Measurements from ENCODE around the gene SLC43A1. TPM values are rescaled to one million over a fixed set of nuclear protein-coding genes. Genes with fewer than 3 reads are reported as not detected.

Gene SLC43A1
- total RNA-seq, 1 experiment from 2014 or later: 27.1 TPM

DNA sequence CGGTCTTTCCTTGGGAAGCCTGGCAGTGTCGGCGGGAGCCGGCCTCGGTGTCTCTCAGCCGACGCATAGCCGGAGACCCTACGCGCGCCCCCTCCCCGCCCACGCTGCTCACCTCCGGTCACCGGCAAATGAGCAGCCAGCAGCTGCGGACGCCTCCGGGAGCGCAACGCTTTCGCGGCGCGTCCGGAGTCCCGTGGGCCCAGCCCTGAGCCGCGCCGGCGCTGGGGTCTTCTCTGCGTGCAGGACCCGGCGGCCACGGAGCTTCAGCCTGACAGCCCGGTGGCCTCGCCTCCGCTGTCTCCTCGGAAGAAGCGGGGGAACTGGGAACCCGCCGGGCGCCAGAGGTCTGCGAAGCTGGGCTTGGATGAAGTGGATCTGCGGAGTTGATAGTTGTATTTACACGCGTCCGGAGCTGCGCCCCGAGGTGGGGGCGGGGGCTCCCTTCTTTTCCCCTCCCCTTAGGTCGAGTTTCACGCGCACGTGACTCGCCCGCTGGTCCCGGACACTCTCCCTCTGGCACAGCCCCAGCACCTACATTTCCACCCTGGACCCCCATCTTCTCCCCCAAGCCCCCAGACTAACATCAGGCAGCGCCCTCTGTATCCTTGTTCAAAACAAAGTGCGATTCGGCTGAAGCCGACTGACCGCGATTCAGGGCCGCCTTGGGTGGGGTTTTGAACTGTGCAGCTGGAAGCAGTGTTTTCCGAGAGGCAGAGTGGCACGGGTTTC is at the start of gene SLC43A1 (continued):
- TF ChIP-seq NFE2L1 (CRISPR knock-in tag; IDR thresholded peaks at IDR 0.05) (peak; percentile 49; the same call in 1 of the 2 replicates), ZNF219 (CRISPR knock-in tag; IDR thresholded peaks at IDR 0.05; ENCODE audit: borderline replicate concordance) (no peak)

- ATAC-seq: peak; percentile 76
- POLR2A ChIA-PET: interaction anchor here (1.1 kb wide), 1 partner anchor 47 kb away, joined by 3 read pairs; the partner anchor contains the start of gene SLC43A1
- H3K9me3 Mint-ChIP-seq: no peaks in the 10 kb centered on the region
These were observed 47.1 kb upstream of the SLC43A1 start for GRCh38 chr11:57562596-57562995.

GRCh38 chr11:57560146-57560545 is 44.6 kb upstream of the SLC43A1 start:
- POLR2A ChIA-PET: no interaction called here
- H3K4me3 Mint-ChIP-seq: no peak overlapping the region
- no peak overlapping the region for H3K27ac Mint-ChIP-seq
- ATAC-seq: no peak
- H3K9me3 Mint-ChIP-seq: no peaks in the 10 kb centered on the region
- CTCF ChIA-PET: interaction anchor here (0.8 to 3.1 kb wide), 3 partner anchors 67 to 84 kb away, joined by 3 to 13 read pairs (median 4); no protein-coding TSS in a partner anchor
- H3K27me3 Mint-ChIP-seq (ENCODE audit: low read depth): no peaks in the 10 kb centered on the region
- no peak for DNase-seq (ENCODE audit: low spot score)
- peaks cover 16% of the 10 kb centered on the region for H3K4me1 Mint-ChIP-seq
- H3K36me3 Mint-ChIP-seq: peaks cover 11% of the 10 kb centered on the region
- TF ChIP-seq, protein P1, sequence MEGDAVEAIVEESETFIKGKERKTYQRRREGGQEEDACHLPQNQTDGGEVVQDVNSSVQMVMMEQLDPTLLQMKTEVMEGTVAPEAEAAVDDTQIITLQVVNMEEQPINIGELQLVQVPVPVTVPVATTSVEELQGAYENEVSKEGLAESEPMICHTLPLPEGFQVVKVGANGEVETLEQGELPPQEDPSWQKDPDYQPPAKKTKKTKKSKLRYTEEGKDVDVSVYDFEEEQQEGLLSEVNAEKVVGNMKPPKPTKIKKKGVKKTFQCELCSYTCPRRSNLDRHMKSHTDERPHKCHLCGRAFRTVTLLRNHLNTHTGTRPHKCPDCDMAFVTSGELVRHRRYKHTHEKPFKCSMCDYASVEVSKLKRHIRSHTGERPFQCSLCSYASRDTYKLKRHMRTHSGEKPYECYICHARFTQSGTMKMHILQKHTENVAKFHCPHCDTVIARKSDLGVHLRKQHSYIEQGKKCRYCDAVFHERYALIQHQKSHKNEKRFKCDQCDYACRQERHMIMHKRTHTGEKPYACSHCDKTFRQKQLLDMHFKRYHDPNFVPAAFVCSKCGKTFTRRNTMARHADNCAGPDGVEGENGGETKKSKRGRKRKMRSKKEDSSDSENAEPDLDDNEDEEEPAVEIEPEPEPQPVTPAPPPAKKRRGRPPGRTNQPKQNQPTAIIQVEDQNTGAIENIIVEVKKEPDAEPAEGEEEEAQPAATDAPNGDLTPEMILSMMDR (IDR thresholded peaks at IDR 0.05): no peak
- TF ChIP-seq NR1H2 (CRISPR knock-in tag; IDR thresholded peaks at IDR 0.05) (no peak), RELA (CRISPR knock-in tag; IDR thresholded peaks at IDR 0.05; ENCODE audit: borderline replicate concordance) (no peak), AR (CRISPR knock-in tag; IDR thresholded peaks at IDR 0.05) (no peak), ZNF416 (CRISPR knock-in tag; IDR thresholded peaks at IDR 0.05) (no peak), FOXK1 (CRISPR knock-in tag; IDR thresholded peaks at IDR 0.05) (no peak)

More at GRCh38 chr11:57562596-57562995, 47.1 kb upstream of the SLC43A1 start:
- CTCF ChIA-PET: interaction anchor here (0.7 to 3.1 kb wide), 9 partner anchors 15 to 105 kb away, joined by 3 to 13 read pairs (median 4); no protein-coding TSS in a partner anchor
- Mint-ChIP-seq H3K4me1 (peaks cover 22% of the 10 kb centered on the region), H3K27me3 (ENCODE audit: low read depth) (peaks cover 4% of the 10 kb centered on the region; the same call in 1 of the 2 replicates), H3K27ac (peak overlapping the region; percentile 24; the same call in 1 of the 2 replicates), H3K36me3 (peaks cover 5% of the 10 kb centered on the region), H3K4me3 (no peak overlapping the region)
- no peak for DNase-seq (ENCODE audit: low spot score)
- TF ChIP-seq, protein P2, sequence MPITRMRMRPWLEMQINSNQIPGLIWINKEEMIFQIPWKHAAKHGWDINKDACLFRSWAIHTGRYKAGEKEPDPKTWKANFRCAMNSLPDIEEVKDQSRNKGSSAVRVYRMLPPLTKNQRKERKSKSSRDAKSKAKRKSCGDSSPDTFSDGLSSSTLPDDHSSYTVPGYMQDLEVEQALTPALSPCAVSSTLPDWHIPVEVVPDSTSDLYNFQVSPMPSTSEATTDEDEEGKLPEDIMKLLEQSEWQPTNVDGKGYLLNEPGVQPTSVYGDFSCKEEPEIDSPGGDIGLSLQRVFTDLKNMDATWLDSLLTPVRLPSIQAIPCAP (CRISPR knock-in tag; IDR thresholded peaks at IDR 0.05): no peak
- TF ChIP-seq ZNF671 (CRISPR knock-in tag; IDR thresholded peaks at IDR 0.05) (no peak), GTF2I (CRISPR knock-in tag; conservative IDR thresholded peaks at IDR 0.05) (no peak), MAX (CRISPR knock-in tag; IDR thresholded peaks at IDR 0.05) (no peak), PRRX2 (CRISPR knock-in tag; IDR thresholded peaks at IDR 0.05) (no peak), GABPB1 (CRISPR knock-in tag; IDR thresholded peaks at IDR 0.05) (no peak), ESRRA (CRISPR knock-in tag; IDR thresholded peaks at IDR 0.05; ENCODE audit: borderline replicate concordance) (no peak), ZNF138 (CRISPR knock-in tag; conservative IDR thresholded peaks at IDR 0.05) (no peak), SOX15 (CRISPR knock-in tag; IDR thresholded peaks at IDR 0.05) (no peak), ELF4 (CRISPR knock-in tag; IDR thresholded peaks at IDR 0.05; ENCODE audit: low read depth) (no peak), NFATC4 (CRISPR knock-in tag; IDR thresholded peaks at IDR 0.05) (no peak), PRDM15 (CRISPR knock-in tag; IDR thresholded peaks at IDR 0.05) (no peak), E2F5 (CRISPR knock-in tag; IDR thresholded peaks at IDR 0.05) (no peak)
